ENCODE data around the gene SLC9B1. TPM values are rescaled to one million over a fixed set of nuclear protein-coding genes. Genes with fewer than 3 reads are reported as not detected.
A peak's percentile ranks its signal among the peaks of the same experiment; 100 is the strongest.
"Not testable (repeated sequence)": the region's sequence is repeated elsewhere in the genome, so short reads cannot be mapped to it uniquely, and the experiment has no call there.

Gene SLC9B1
- total RNA-seq, 1 experiment from 2014 or later, result 0.62 TPM

DNA sequence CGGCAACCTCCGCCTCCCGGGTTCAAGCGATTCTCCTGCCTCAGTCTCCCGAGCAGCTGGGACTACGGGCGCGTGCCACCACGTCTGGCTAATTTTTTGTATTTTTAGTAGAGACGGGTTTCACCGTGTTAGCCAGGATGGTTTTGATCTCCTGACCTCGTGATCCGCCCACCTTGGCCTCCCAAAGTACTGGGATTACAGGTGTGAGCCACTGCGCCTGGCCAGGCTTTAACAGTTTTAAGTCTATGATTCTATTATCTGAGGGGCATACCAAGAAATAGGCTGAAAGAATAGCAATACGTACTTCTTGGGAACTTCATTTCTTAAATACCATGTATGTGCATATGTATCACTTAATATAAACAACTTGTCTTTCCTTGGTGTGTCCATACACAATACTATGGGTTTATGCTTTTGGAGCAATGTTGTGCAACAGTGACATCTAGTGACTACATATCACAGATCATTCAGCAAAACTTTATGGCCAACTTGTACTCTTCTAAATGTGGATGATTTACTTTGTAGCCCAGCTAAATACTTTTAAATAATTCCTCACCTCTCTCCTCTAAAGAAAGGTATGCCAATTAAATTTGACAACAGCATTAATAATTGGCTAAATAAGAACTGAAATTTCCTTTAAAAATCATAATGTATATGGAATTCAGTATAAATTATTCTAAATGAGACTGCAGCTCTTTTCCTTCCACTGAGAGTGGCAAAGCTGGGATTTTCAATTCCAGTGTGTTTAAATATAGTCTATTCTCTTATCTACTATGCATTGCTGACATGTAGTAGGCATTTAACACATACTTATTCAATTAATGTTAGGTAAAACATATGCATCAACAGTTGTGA is 10.4 kb downstream of the SLC9B1 start:
- H3K27me3 ChIP-seq (replicated peaks; ENCODE audit: insufficient read depth, low read depth, low read length, poor library complexity), result peaks cover 2% of the 10 kb centered on the region
- TF ChIP-seq, protein P1, sequence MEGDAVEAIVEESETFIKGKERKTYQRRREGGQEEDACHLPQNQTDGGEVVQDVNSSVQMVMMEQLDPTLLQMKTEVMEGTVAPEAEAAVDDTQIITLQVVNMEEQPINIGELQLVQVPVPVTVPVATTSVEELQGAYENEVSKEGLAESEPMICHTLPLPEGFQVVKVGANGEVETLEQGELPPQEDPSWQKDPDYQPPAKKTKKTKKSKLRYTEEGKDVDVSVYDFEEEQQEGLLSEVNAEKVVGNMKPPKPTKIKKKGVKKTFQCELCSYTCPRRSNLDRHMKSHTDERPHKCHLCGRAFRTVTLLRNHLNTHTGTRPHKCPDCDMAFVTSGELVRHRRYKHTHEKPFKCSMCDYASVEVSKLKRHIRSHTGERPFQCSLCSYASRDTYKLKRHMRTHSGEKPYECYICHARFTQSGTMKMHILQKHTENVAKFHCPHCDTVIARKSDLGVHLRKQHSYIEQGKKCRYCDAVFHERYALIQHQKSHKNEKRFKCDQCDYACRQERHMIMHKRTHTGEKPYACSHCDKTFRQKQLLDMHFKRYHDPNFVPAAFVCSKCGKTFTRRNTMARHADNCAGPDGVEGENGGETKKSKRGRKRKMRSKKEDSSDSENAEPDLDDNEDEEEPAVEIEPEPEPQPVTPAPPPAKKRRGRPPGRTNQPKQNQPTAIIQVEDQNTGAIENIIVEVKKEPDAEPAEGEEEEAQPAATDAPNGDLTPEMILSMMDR (conservative IDR thresholded peaks at IDR 0.05; ENCODE audit: low read depth, low read length), result peak; percentile 70
- no peak for TF ChIP-seq EZH2 (IDR thresholded peaks at IDR 0.05; ENCODE audit: borderline replicate concordance, low read depth, low read length, poor library complexity, severe bottlenecking)
- H3K4me1 ChIP-seq (ENCODE audit: insufficient read depth, low read length, poor library complexity, severe bottlenecking), result no peaks in the 10 kb centered on the region
- H3K27ac ChIP-seq (ENCODE audit: low read depth, low read length, poor library complexity, severe bottlenecking), result no peak overlapping the region
- no peaks in the 10 kb centered on the region for H3K36me3 ChIP-seq (ENCODE audit: insufficient read depth, low read length, poor library complexity, severe bottlenecking)
- DNase-seq (ENCODE audit: low spot score), result peak; percentile 74
- POLR2A ChIA-PET (ENCODE audit: low non-redundant PET), result interaction anchor here (0.6 kb wide), 1 partner anchor 226 kb away, joined by 5 read pairs; no protein-coding TSS in a partner anchor
- intact Hi-C loops (cut with micrococcal nuclease; ENCODE audit: unreplicated experiment), result loop anchor here (1.0 to 5.0 kb wide), 3 partner anchors 389 to 578 kb away; no protein-coding TSS in a partner anchor
- H3K9me3 ChIP-seq (ENCODE audit: low read depth, low read length, poor library complexity, severe bottlenecking), result no peaks in the 10 kb centered on the region
- no peak overlapping the region for H3K4me3 ChIP-seq (ENCODE audit: low read depth, low read length, poor library complexity, severe bottlenecking)
- CTCF ChIA-PET, result interaction anchor here (3.2 kb wide), 1 partner anchor 389 kb away, joined by 24 read pairs; no protein-coding TSS in a partner anchor
- BruUV-seq (replicated peaks), result no TSS peak

DNA sequence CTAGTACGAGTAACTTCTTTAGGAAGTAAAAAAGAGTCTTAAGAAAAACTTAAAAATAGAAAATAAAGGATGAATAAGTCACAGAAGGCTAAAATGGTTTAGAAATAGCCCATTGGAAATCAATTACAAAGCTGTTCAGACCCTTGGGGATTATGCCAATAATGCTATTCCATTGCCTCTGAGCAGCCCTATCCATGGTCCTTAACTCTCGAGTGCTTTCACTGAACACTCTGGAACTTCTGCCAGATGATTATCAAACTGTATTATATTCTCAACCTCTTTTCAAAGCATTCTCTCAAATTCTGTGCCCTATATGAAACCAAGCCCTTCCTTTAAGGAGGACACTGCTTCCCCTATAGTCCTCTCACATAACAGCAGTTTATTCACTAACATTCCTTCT is 17.0 kb downstream of the SLC9B1 start:
- TF ChIP-seq, protein P1 (conservative IDR thresholded peaks at IDR 0.05; ENCODE audit: low read depth, low read length), result no peak
- TF ChIP-seq EZH2 (IDR thresholded peaks at IDR 0.05; ENCODE audit: borderline replicate concordance, low read depth, low read length, poor library complexity, severe bottlenecking), result no peak
- H3K27me3 ChIP-seq (replicated peaks; ENCODE audit: insufficient read depth, low read depth, low read length, poor library complexity), result peaks cover 2% of the 10 kb centered on the region
- BruUV-seq (replicated peaks), result no TSS peak
- no peaks in the 10 kb centered on the region for H3K36me3 ChIP-seq (ENCODE audit: insufficient read depth, low read length, poor library complexity, severe bottlenecking)
- H3K9me3 ChIP-seq (ENCODE audit: low read depth, low read length, poor library complexity, severe bottlenecking), result no peaks in the 10 kb centered on the region
- CTCF ChIA-PET, result no interaction called here
- no peaks in the 10 kb centered on the region for H3K4me1 ChIP-seq (ENCODE audit: insufficient read depth, low read length, poor library complexity, severe bottlenecking)
- no peak for DNase-seq (ENCODE audit: low spot score)
- POLR2A ChIA-PET (ENCODE audit: low non-redundant PET), result no interaction called here
- H3K27ac ChIP-seq (ENCODE audit: low read depth, low read length, poor library complexity, severe bottlenecking), result no peak overlapping the region
- H3K4me3 ChIP-seq (ENCODE audit: low read depth, low read length, poor library complexity, severe bottlenecking), result no peak overlapping the region
- intact Hi-C loops (cut with micrococcal nuclease; ENCODE audit: unreplicated experiment), result no loop called here

DNA sequence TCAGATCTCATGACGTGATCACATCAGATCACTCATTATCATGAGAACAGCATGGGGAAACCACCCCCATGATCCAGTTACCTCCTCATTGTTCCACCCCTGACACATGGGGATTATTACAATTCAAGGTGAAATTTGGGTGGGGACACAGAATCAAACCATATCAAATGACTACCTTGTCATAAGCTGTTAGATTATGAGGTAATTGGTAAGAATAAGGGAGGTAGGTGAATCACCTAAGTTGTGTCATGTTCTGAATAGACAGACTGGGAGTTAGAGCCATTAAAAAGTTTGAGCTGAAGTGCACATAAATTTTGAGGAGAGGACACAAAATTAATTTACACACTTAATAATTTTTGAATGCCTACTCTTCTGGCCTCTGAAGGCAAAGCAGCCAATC is 24.7 kb downstream of the SLC9B1 start:
- TF ChIP-seq, protein P1 (conservative IDR thresholded peaks at IDR 0.05; ENCODE audit: low read depth, low read length), result no peak
- no peak for TF ChIP-seq EZH2 (IDR thresholded peaks at IDR 0.05; ENCODE audit: borderline replicate concordance, low read depth, low read length, poor library complexity, severe bottlenecking)
- no peak overlapping the region for H3K27ac ChIP-seq (ENCODE audit: low read depth, low read length, poor library complexity, severe bottlenecking)
- no peak overlapping the region for H3K4me3 ChIP-seq (ENCODE audit: low read depth, low read length, poor library complexity, severe bottlenecking)
- no peaks in the 10 kb centered on the region for H3K4me1 ChIP-seq (ENCODE audit: insufficient read depth, low read length, poor library complexity, severe bottlenecking)
- no peak for DNase-seq (ENCODE audit: low spot score)
- H3K27me3 ChIP-seq (replicated peaks; ENCODE audit: insufficient read depth, low read depth, low read length, poor library complexity), result no peaks in the 10 kb centered on the region
- ChIA-PET POLR2A (ENCODE audit: low non-redundant PET) (no interaction called here), CTCF (no interaction called here)
- H3K9me3 ChIP-seq (ENCODE audit: low read depth, low read length, poor library complexity, severe bottlenecking), result no peaks in the 10 kb centered on the region
- BruUV-seq (replicated peaks), result no TSS peak
- intact Hi-C loops (cut with micrococcal nuclease; ENCODE audit: unreplicated experiment), result no loop called here
- no peaks in the 10 kb centered on the region for H3K36me3 ChIP-seq (ENCODE audit: insufficient read depth, low read length, poor library complexity, severe bottlenecking)

DNA sequence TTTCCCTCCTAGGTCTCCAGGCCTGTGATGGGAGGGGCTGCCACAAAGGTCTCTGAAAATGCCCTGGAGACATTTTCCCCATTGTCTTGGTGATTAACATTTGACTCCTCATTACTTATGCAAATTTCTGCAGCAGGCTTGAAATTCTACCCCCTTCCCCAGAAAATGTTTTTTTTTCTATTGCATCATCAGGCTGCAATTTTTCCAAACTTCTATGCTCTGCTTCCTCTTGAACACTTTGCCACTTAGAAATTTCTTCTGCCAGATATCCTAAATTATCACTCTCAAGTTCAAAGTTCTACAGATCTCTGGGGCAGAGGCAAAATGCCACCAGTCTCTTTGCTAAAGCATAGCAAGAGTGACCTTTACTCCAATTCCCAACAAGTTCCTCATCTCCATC is 25.5 kb downstream of the SLC9B1 start:
- BruUV-seq (replicated peaks); POLR2A ChIA-PET (ENCODE audit: low non-redundant PET); H3K27me3 ChIP-seq (replicated peaks; ENCODE audit: insufficient read depth, low read depth, low read length, poor library complexity); H3K9me3 ChIP-seq (ENCODE audit: low read depth, low read length, poor library complexity, severe bottlenecking); CTCF ChIA-PET; H3K4me1 ChIP-seq (ENCODE audit: insufficient read depth, low read length, poor library complexity, severe bottlenecking); H3K36me3 ChIP-seq (ENCODE audit: insufficient read depth, low read length, poor library complexity, severe bottlenecking); DNase-seq (ENCODE audit: low spot score); H3K27ac ChIP-seq (ENCODE audit: low read depth, low read length, poor library complexity, severe bottlenecking); intact Hi-C loops (cut with micrococcal nuclease; ENCODE audit: unreplicated experiment); H3K4me3 ChIP-seq (ENCODE audit: low read depth, low read length, poor library complexity, severe bottlenecking): not testable (repeated sequence)

Data from A673 (cell line).